Omental fat pad (tissue), 4 donors: ENCODE data around the gene SLC6A3. TPM values are rescaled to one million over a fixed set of nuclear protein-coding genes. Genes with fewer than 3 reads are reported as not detected.
"Not testable (repeated sequence)": the region's sequence is repeated elsewhere in the genome, so short reads cannot be mapped to it uniquely, and the experiment has no call there.

Experiments used
- ATAC-seq: fragments of 150-250 bp; one replicate; pipeline ENCODE4 v1.9.1; 2016; ENCODE audit warnings: mild to moderate bottlenecking, moderate library complexity; ENCODE audit not compliant: low FRiP score
- DNase-seq: peaks from one replicate; pipeline ENCODE4 v3.0.0-alpha.2; 2019; ENCODE audit warnings: low spot score
- CTCF ChIP-seq, 3 donors: fragments of 450-650 bp; IDR thresholded peaks; one replicate each; pipeline ENCODE4 v1.5.1; 2016 to 2017; ENCODE audit warnings: antibody characterized with exemption in 3 of 3, mild to moderate bottlenecking in 3 of 3, moderate library complexity in 2 of 3
- total RNA-seq, 4 donors: library from RNA; depleted of rRNA; stranded (reverse); fragments of >200 nt; gene quantifications; one replicate each; pipeline ENCODE4 v1.1.0, GENCODE V29; 2016

The SLC6A3 gene
- total RNA-seq, 4 donors from 2014 or later, result 0.32 to 1.2 (median 0.55) TPM

GRCh38 chr5:1374030-1374678 lies 71.1 kb downstream of the SLC6A3 start:
- DNase-seq (no peak), ATAC-seq (no peak)
- TF ChIP-seq CTCF (IDR thresholded peaks at IDR 0.05), result no peak

GRCh38 chr5:1371972-1372342 lies 73.3 kb downstream of the SLC6A3 start:
- ATAC-seq, DNase-seq: not testable (repeated sequence)

GRCh38 chr5:1371218-1371971 lies 73.8 kb downstream of the SLC6A3 start:
- no peak for TF ChIP-seq CTCF (IDR thresholded peaks at IDR 0.05)
- DNase-seq, result no peak
- ATAC-seq, result no peak

GRCh38 chr5:1370006-1370405 lies 75.2 kb downstream of the SLC6A3 start:
- ATAC-seq, result no peak
- no peak for DNase-seq
- TF ChIP-seq CTCF (IDR thresholded peaks at IDR 0.05), result no peak

GRCh38 chr5:1368756-1369155 lies 76.5 kb downstream of the SLC6A3 start:
- TF ChIP-seq CTCF (IDR thresholded peaks at IDR 0.05), result no peak
- no peak for ATAC-seq
- DNase-seq, result no peak

GRCh38 chr5:1368236-1368635 lies 77.0 kb downstream of the SLC6A3 start:
- no peak for DNase-seq
- TF ChIP-seq CTCF (IDR thresholded peaks at IDR 0.05), result no peak
- no peak for ATAC-seq

- no peak for ATAC-seq
- DNase-seq, result no peak
- TF ChIP-seq CTCF (IDR thresholded peaks at IDR 0.05), result no peak
Measured at GRCh38 chr5:1367149-1367548, 78.1 kb downstream of the SLC6A3 start.
